GM04503 (cell line): ENCODE measurements around the gene HBE1.
"Not testable (repeated sequence)": the region's sequence is repeated elsewhere in the genome, so short reads cannot be mapped to it uniquely, and the experiment has no call there.

Experiments
- DNase-seq: peaks from one replicate; pipeline ENCODE4 v3.0.0-alpha.2; 2012; ENCODE audit warnings: low read depth

Gene HBE1

GRCh38 chr11:5269715-5270147 is at the start of gene HBE1:
HBE1 (minus strand) TSS chr11:5269945; CDS start chr11:5269890, 55 bp downstream.
- no peak for DNase-seq

- no peak for DNase-seq
Measured at GRCh38 chr11:5317292-5317691, 47.5 kb upstream of the HBE1 start.

- DNase-seq = not testable (repeated sequence)
Measured at GRCh38 chr11:5313326-5314023, 43.7 kb upstream of the HBE1 start.

GRCh38 chr11:5310423-5310822 is 40.7 kb upstream of the HBE1 start:
- no peak for DNase-seq

- DNase-seq = no peak
Measured at GRCh38 chr11:5307256-5308019, 37.7 kb upstream of the HBE1 start.

GRCh38 chr11:5304046-5304445 is 34.3 kb upstream of the HBE1 start:
- DNase-seq = no peak

- no peak for DNase-seq
Measured at GRCh38 chr11:5303626-5304025, 33.9 kb upstream of the HBE1 start.

GRCh38 chr11:5301846-5302245 is 32.1 kb upstream of the HBE1 start, which contains the start of gene OR51B4:
OR51B4 (minus strand) TSS chr11:5301946; CDS start chr11:5301946, 0 bp downstream.
- DNase-seq = no peak

GRCh38 chr11:5300251-5300650 is 30.5 kb upstream of the HBE1 start:
- no peak for DNase-seq

GRCh38 chr11:5298451-5298850 is 28.7 kb upstream of the HBE1 start:
- DNase-seq = no peak

- no peak for DNase-seq
Measured at GRCh38 chr11:5297721-5298323, 28.1 kb upstream of the HBE1 start.

- not testable (repeated sequence) for DNase-seq
Measured at GRCh38 chr11:5294342-5294995, 24.7 kb upstream of the HBE1 start.

- DNase-seq = no peak
Measured at GRCh38 chr11:5293028-5293427, 23.3 kb upstream of the HBE1 start.

- DNase-seq = no peak
Measured at GRCh38 chr11:5291207-5291838, 21.6 kb upstream of the HBE1 start.

- DNase-seq = no peak
Measured at GRCh38 chr11:5290106-5290505, 20.4 kb upstream of the HBE1 start.

GRCh38 chr11:5289696-5290095 is 20.0 kb upstream of the HBE1 start:
- DNase-seq = no peak

GRCh38 chr11:5288906-5289550 is 19.3 kb upstream of the HBE1 start:
- DNase-seq = no peak

GRCh38 chr11:5288108-5288905 is 18.6 kb upstream of the HBE1 start:
- no peak for DNase-seq

- DNase-seq = no peak
Measured at GRCh38 chr11:5286901-5287300, 17.2 kb upstream of the HBE1 start.

- DNase-seq = no peak
Measured at GRCh38 chr11:5286351-5286750, 16.6 kb upstream of the HBE1 start.
